Activated naive CD4-positive, alpha-beta T cell treated with Interleukin-2 at 50 U/mL for 16 hours (primary cell): ENCODE results near the gene NOPCHAP1.
"Not testable (repeated sequence)": the region's sequence is repeated elsewhere in the genome, so short reads cannot be mapped to it uniquely, and the experiment has no call there.

Source experiments
- DNase-seq: peaks from one replicate; pipeline ENCODE4 v3.0.0-alpha.2; 2020

NOPCHAP1 gene, protein sequence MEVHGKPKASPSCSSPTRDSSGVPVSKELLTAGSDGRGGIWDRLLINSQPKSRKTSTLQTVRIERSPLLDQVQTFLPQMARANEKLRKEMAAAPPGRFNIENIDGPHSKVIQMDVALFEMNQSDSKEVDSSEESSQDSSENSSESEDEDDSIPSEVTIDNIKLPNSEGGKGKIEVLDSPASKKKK

DNA sequence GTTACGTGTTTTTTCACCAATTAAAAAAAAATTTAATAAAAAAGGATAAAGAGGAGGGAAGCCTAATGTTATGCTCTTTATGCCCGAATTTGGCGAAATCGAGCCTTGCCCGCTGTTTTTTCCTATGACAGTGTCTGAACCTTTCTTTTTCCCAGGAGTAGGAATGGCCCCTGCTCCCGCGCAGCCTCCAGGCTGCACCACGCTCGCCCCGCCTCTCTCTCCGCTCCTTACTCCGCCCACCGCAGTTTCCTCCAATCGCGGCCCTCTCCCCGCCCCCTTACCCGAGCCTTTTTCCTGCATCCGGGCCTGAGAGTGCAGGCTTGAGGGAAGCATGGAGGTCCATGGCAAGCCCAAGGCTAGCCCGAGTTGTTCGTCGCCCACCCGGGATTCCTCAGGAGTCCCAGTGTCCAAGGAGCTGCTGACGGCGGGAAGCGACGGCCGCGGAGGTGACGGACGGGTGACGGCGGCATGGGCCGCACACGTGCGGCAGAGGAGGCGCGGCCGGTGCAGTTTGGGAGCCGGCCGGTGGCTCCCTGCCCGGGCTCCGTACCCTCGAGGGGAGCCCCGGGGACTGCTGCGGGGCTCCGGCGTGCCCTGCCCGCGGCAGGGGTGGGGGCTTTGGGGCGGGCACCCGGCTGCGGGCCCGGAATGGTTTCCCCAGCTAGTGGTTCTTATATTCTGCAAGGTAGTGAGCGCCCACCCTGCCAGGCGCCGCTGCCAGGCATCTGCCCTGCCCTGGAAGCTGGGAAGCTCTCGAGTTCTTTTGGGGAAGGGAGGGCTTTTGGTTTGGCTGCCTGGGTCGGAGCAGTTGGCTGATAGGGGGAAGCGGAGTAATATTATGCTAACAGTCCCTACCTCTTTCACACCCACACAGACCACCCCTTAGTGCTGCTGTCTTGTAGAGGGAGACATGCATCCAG, at the start of gene NOPCHAP1:
TSS of gene NOPCHAP1 (plus strand) at position 295 of the 920 bp plus-strand sequence. CDS start at position 332, 37 bp downstream.
- DNase-seq = peak; percentile 88

DNA sequence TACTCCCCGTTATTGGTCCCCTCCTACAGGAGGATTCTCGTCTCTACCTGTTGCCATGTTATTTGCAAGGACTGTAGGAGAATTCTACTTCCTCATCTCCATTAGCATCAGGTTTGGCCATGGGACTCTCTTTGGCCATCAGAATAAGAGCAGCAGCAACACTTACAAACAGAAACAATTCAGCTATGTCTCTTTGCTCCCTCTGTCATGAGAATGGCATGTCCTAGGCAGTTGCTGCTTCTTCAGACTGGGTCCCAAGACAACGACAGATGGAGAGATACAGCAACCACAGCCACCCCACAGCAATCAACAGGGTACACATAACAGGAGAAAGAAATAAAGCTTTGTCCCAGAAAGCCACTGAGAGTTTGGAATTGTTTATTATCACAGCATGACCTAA, 47.7 kb upstream of the NOPCHAP1 start:
- DNase-seq = no peak

DNA sequence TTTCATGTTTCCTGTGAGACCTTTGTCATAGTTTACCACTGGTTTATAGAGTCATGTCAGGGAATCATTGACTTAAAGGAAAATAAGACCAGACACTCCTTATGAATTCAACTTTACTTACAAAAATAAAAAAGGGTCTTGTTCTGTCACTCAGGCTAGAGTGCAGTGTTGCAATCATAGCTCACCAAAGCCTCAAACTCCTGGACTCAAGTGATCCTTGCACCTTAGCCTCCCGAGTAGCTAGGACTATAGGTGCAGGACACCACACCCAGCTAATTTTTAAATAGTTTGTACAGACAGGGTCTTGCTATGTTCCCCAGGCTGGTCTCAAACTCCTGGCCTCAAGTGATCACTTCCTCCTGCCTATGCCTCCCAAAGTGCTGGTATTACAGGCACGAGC, 47.0 kb upstream of the NOPCHAP1 start:
- no peak for DNase-seq

DNA sequence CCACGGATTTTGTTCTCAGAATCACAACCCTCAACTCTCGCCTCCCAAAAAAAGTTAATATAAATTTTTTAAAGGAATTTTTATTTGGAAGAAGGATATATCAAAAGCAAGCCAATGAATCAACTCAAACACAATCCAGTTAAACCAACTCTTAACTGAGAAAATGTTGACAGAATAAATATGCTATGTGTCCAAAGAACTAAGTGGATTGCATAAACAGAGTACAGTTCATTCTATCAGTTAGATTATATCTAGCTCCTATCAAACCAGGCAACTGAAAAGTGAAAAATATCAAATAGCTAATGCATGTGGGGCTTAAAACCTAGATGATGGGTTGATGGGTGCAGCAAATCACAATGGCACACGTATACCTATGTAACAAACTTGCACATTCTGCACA, 44.7 kb upstream of the NOPCHAP1 start:
- no peak for DNase-seq

DNA sequence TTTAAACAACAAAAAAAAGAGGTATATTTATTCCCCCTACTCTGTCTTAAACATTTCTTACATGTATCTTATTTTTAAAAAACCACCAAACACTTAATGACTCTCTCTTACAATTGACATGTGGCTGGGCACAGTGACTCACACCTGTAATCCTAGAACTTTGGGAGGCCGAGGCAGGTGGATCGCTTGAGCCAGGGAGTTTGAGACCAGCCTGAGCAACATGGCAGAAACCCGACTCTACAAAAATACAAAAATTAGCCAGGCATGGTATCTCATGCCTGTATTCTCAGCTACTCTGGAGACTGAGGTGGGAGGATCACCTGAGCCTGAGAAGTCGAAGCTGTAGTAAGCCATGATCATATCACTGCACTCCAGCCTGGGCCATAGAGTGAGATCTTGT, 44.0 kb upstream of the NOPCHAP1 start:
- DNase-seq = no peak

DNA sequence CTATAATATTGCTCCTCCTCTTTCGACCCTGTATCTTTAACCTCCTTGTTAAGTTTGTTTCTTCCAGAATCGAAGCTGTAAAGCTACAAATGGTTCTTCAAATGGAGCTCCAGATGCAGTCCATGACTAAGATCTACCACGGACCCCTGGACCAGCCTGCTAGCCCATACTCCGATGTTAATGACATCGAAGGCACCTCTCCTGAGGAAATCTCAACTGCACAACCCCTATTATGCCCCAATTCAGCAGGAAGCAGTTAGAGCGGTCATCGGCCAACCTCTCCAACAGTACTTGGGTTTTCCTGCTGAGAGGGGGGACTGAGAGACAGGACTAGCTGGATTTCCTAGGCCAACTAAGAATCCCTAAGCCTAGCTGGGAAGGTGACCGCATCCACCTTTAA, 42.7 kb upstream of the NOPCHAP1 start:
- not testable (repeated sequence) for DNase-seq

DNA sequence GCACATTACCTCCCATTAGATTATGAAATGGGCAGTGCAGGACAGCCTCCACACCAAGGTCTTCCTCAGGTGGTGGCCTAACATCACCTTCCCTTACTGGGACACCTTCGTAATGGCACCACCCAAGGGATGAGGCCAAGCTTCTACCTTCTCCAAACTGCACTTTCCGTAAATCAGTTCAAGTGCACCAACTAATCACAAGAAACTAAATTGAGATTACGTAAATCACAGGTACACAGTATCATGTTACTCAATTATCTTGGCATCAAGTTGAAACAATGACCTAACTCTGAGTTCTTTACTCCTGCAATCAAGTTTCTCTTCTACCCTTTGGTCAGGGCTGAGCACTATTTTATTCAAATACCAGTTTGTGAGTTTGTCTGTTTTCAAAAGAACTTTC, 41.9 kb upstream of the NOPCHAP1 start:
- no peak for DNase-seq

DNA sequence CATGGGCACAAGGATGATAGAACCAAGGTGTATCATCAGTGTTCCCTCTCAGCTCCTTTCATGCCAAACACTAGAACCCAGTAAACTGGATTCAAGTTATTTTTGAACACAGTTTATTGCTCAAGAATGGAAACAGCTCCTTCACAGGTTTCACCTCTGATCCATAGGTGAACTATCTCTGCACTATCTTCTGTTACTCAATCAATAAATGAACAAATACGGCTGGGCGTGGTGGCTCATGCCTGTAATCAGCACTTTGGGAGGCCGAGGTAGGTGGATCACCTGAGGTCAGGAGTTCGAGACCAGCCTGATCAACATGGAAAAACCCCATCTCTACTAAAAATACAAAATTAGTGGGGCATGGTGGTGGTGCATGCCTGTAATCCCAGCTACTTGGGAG, 37.4 kb upstream of the NOPCHAP1 start:
- not testable (repeated sequence) for DNase-seq

DNA sequence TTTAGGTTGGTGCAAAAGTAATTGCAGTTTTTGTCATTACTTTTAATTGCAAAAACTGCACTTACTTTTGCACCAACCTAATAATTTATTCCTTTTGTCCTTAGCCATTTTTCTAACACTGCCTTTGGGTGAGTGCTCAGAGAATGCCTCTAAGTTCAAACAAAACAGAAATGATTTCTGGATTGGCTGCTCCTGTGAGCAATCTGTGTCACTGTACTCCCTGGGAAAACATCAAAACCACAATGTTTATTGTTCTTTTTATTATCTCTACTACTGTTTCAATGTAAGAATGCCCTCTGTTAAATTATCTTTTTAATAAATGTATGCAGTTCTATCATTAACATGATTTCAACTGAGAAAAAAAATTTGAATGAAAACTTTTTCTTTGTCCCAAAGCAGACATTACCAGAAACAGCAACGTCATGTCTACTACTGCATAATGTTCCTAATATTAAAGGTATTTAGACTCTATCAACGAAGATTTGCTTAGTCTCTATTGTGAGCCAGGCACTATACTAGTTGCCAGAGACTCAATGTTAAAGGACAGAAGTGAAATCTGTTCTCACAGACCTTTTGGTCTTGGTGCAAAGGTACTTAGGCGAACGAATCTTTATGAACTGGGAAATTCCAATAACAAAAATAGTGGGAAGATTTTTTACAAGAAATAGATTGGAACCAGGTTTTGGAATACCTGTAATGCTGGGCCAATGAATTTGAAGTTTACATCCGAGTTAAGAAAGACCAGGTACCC, 34.2 kb upstream of the NOPCHAP1 start:
- no peak for DNase-seq

DNA sequence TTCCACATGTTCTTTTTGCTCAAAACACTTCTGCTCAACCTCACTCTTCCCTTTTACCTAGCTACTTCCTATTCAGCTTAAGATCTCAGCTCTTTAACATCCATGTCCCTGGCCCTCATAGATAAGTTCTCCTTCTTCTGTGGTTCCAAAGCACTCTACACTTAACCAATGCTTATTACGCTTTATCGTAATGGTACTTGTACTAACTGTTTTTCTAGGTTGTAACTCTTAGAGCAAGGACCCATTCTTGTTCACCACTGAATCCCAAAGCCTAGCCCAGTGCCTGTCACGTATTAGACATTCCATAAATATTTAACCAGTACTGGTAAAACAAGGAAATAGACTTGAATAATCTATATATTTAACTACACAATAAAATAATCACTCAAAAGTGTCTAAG, 33.3 kb upstream of the NOPCHAP1 start:
- no peak for DNase-seq

DNA sequence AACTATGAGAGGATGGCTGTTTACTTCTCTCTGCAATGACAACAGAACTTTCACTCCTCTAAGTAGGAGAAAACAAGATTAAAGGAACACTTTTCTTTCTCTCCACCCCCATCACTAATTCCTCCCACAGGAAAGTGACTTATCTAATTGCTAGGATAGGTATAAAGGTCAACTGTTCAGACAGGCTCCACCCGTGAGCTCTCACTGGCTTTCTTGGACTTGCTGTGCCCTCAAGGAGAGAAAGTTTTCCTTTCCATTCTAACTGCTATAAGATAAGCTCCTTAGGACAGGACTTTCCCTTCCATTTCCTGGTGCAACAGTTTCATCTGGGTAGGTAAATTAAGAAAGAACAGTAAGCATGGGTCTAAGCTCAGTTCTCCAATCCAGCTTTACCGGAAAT, 32.8 kb upstream of the NOPCHAP1 start:
- DNase-seq = no peak

DNA sequence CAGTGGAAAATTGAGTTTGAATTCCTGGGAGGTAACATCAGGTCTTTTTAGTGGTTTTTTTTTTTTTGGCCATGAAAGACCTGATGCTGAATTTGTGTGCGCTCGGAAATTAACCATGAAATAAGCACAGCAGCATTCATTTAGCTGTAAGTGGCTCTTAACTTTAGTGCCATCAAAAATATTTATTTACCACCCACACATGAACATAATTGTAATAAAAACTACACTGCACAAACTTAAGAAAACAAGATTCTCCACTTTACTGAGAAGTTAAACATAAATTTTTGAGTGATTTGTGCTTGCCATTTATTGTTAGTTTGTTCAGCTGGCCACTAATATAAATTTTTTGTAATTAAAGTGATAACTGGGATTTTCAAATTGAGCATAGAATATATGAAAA, 30.4 kb upstream of the NOPCHAP1 start:
- no peak for DNase-seq

DNA sequence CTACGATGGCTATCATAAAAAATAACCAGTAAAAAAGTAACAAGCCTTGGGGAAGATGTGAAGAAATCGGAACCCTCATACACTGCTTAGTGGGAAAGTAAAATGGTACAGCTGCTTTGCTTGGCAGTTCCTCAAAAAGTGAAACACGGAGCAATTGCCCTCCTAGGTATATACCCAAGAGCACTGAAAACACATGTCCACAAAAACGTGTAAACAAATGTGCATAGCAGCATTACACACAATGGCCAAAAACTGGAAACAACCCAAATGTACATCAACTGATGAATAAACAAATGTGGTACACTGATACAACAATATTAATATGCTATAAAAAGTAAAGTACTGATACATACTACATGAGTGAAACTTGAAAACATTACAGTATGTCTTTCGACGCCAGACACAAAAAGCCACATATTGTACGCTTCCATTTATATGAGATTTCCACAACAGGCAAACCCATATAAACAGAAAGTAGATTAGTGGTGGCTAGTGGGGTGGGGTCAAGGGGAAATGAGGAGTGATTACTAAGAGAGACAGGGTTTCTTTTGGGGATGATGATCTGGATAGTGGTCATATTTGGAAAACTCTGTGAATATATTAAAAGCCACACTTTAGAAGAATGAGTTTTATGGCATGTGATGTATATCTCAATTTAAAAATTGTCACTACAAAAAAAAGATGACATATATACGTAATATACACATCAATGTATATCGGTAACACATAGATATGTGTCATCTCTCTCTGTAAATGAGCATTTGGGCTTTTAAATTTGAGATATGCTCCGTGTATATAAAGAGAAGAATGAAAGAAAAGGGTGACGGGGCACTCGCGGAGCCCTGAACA, 29.0 kb upstream of the NOPCHAP1 start:
- no peak for DNase-seq

DNA sequence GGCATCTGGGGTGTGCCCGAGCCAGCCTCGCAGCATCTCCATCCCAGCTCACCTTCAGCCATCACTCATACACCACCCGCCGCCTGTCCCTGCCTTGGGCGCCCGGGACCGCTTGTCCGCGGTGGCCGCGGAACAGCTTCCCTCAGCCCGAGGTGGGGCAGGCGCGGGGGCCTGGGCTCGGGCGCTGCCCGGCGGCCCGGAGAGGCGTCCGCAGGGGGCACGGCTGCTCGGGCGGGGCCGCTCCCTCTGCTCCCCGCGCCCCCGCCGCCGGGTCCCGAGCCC, 28.5 kb upstream of the NOPCHAP1 start:
- DNase-seq = peak; percentile 34

DNA sequence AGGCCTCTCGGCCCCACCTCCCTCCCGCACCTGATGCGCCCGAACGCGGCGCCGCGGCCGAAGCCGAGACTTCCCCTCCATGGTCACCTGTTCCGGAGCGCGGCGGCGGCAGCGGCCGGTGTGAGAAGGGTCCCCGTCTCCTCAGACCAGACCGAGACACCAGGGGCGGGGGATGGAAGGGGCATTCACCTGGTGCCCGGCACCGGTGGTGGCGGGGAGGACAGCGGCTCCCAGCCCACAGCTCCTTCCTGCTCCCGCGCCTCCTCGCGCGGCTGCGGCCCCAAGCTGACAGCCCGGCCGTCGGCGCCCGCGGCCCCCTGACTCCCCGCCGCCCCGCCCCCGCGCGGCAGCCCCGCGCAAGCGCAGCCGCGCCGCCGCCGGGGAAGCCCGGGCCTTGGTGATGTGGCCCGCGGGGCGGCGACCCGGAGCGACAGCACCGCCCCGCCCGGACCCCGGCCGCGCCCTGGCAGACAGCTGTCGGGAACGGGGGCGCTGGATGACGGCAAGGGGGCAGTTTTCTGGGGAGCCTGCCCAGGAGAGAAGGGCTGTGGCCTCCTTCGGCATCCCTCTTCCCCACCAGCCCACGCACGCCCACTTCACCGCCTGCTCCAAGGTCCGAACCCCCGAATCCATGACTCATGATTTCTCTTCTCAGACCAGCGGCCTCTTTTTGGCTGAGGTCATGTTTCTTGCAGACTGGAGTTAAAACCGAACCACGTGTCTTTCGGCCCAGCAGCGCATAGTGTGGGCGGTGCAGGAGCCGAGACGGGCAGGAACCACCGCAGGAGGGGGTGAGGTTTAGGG, 27.9 kb upstream of the NOPCHAP1 start, which contains the start of gene SLC41A2:
TSS of gene SLC41A2 (minus strand) at position 290 of the 804 bp plus-strand sequence. CDS start 29,763 bp downstream, outside the sequence.
- DNase-seq = peak; percentile 82

DNA sequence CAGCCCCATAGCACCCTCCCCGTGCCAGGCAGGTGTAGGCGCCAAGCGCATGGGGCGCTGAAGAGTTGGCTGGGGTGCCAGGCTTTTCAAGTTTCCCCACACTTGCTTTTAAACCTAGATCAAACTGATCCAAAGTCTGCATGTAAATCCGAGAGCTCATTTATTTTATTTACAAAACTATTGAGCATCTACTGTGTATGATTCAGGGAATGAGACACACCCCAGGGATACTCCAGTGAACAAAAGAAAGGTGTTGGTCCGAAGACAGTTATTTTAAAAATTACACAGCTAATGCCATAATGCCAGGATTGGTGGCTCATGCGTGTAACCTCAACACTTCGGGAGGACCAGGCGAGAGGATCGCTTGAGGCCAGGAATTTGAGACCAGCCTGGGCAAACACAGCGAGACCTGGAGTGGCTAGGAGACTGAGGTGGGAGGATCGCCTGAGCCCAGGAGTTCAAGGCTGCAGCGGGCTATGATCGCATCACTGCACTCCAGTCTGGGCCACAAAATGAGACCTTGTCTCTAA, 27.2 kb upstream of the NOPCHAP1 start:
- no peak for DNase-seq

DNA sequence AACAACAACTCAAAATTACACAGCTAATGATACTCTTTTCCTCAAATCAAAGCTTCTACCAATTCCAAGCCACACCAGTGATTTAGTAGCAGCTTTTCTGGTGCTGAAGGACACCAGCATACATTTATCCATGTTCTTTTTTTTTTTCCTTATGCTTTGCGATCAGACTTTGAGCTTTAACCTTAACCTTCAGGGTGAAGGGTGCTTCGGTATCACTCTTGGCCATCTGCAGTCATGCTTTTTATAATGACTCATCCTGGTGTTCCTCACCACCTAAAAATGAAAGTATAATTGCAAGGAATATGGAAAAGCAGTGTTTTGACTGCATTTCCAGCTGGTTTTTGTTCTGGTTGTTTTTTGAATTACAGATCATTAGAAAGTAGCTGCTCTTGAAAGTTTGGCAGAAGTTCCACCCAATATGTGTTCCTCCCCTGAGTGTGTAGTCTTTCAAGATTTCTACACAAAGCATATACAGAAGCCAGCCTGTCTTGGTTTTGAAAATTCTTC, 26.7 kb upstream of the NOPCHAP1 start:
- DNase-seq = no peak

DNA sequence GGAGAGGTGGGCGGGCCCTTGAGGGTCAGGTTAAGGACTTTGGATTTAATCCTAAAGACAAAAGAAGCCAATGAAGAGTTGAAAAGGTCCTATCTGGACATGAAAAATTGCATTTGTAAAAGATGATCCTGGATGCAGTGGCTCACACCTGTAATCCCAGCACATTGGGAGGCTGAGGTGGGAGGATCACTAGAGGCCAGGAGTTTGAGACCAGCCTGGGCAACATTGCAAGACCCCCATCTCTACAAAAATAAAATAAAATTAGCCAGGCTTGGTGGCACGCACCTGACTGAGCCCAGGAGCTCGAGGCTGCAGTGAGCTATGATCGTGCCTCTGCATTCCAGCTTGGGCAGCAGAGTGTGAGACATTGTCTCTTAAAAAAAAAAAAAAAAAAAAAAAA, 25.7 kb upstream of the NOPCHAP1 start:
- no peak for DNase-seq

DNA sequence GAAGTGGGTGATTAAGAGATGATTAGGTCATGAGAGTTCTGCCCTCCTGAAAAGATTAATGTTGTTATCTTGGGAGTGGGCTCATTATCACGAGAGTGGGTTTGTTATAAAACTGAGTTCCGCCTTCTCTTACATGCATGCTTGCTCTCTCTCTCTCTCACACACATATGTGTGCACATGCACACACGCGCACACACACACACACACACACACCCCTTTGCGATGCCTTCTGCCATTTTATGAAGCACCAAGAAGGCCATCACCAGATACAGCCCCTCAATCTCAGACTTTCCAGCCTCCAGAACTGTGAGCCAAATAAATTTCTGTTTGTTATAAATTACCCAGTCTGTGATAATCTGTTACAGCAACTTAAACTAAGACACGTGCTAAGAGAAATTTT, 22.4 kb upstream of the NOPCHAP1 start:
- DNase-seq = no peak

DNA sequence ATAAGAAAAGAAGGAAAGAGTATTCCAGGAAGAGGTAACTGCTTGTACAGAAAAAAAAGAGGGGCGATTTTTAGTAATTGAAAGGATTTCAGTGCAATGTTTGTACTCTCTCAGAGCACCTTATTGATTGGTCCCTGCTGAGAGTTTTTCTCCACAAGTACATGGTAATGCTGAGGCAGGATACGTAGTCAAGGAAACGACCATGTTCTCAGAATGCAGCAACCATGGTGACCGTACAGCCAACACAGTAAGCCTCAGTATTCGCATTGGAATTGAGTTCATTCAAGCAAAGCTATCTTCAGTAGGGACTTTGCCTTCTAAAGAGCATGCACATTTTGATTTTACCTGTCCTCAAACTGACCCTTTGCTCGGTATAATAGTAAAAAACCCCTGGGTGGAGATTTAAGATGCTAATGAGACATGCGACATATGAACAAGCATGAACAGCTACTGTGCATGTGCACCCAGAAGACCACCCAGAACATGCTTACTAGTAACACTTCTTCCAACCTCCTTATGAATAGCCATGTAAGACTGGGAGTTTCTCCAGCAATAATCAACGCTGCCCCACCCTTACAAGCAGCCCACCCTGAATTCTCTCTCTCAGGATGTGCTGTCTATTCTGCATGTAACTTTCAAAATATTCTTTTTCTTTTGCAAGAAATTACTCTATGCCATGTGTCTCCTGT, 21.8 kb upstream of the NOPCHAP1 start:
- no peak for DNase-seq

DNA sequence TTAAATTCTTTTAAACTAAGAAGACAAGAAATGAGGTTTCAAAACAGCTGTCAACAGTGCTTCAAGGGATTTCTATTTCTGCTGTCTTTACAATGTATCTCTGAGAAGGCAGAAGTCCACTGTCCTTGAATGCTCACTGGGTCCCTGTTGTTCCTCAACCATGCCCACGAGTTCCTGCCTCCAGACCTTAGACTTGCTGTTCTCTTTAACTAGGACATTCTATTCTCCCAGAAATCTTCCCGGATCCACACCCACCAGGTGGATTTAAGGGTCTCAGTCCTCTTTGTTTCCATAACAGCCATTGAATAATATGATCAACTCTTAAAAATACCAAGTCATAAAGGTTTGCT, 21.3 kb upstream of the NOPCHAP1 start:
- DNase-seq = no peak
